Amniotic epithelial cell (primary cell): ENCODE data around the gene FNDC3B.

Source experiments
- DNase-seq: peaks from one replicate; pipeline ENCODE4 v3.0.0-alpha.2; 2010; ENCODE audit warnings: low read depth

FNDC3B gene

GRCh38 chr3:172054115-172054764 is 14.9 kb downstream of the FNDC3B start:
- DNase-seq: no peak

DNA sequence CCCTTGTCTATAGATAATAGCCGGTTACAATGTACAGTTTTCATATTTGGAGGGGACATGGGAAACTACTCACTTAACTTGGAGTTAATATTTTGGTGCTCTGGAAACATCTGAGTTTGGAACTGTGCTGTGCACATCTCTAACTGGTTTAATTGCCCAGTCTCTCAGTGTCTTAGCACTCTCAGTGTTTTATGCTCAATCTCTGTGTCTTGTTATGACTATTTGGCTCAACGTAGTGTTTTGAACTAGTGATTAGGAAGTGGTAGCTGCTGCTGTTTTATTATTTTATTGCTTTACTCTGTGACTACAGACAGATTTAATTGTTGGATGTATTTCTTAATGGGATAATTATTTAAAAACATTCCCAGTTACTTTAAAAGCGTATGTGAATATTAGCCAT is 17.0 kb downstream of the FNDC3B start:
- no peak for DNase-seq

DNA sequence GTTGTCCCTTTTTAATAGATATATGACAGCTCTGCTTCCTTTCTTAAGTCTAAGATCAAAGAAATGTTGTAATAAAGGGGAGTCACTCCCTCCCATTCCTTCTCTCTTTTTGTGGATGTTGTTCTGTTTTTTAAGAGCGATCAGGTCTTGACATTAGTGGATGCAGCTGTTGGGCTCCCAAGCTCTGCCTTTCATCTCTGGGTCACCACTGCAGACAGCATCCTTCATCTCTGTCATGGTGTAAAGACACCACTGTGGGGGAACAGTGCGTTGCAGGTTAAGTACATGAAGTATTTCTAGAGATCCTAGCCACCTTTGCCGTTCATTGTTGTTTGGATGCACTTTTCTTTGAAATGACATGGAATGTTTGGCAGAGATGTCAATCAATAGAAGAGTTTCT is 17.7 kb downstream of the FNDC3B start:
- no peak for DNase-seq

- no peak for DNase-seq
These were observed 18.4 kb downstream of the FNDC3B start for GRCh38 chr3:172057624-172058327.

DNA sequence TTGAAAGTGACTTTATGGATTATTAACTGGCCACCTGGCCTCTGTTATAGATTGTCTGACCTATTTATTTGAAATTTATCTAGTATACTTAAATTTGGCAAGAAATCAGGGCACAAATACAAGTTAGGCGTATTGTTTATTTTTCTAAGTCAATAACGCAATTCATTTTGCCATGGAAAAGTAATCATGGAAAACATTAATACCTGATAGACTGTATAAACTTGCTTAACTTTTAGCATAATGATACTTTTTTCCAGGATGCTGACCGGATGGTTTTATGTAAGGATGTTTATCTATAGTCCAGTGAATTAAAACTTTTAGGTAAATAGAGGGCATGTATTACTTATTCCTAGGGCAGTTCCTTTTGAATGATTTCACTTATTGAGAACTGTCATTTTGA is 20.2 kb downstream of the FNDC3B start:
- no peak for DNase-seq

DNA sequence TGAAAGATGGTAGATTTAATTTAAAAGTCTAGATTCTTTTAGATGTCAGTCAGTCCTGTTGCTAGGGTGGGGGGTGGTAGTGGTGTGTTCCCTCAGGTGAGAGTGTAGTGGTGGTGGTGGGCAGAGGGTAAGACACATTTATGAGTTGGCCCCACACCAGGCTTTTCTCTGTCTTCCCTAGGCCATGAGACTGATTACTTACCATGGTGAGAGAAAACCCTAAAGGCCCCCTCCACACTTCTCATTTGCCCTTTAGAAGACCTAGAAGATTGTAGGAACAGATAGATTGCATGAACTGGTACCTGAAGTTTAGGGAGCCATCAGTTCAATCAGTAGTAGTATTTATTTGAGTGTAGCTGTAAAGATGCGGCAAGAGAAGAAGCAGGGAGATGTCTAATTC is 20.9 kb downstream of the FNDC3B start:
- no peak for DNase-seq

DNA sequence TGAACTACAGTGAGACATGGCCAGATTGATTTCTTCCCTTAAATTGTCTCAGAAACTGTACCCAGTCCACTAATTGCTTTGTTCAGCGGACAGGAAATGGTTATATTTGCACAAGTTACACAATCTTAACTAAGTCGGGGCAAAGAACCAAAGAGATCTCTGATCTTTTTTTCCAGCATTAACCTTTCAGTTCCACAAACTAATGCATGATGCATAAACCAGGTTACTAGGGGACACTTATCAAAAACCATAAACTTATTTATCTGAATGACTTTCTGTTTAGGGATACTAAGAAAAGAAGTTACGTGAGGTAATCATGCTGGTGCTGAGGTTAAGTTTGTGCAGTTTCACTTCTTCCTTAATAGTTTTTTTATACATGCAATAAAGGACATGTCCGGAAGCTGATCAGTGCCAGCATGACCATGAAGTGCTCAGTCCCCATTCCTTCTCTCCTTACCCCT is 22.4 kb downstream of the FNDC3B start:
- DNase-seq: no peak

DNA sequence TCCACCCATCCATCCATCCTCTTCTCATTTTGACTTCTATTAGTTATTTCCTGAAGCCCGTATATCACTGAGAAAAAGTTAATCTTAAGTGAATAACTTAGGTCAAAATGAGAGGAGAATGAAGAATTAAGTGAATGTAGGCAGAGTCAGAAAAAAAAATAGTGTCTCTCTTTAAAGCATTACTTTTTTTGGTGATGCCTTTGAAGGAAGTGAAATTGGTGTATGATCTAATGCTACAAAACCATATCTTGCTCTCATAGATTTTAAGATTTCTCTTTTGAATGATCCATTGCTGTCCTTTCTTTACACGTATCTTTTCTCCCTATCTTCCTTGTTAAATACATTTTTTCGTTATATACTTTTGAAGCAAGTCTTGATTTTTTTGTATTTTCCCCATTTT is 23.4 kb downstream of the FNDC3B start:
- no peak for DNase-seq

DNA sequence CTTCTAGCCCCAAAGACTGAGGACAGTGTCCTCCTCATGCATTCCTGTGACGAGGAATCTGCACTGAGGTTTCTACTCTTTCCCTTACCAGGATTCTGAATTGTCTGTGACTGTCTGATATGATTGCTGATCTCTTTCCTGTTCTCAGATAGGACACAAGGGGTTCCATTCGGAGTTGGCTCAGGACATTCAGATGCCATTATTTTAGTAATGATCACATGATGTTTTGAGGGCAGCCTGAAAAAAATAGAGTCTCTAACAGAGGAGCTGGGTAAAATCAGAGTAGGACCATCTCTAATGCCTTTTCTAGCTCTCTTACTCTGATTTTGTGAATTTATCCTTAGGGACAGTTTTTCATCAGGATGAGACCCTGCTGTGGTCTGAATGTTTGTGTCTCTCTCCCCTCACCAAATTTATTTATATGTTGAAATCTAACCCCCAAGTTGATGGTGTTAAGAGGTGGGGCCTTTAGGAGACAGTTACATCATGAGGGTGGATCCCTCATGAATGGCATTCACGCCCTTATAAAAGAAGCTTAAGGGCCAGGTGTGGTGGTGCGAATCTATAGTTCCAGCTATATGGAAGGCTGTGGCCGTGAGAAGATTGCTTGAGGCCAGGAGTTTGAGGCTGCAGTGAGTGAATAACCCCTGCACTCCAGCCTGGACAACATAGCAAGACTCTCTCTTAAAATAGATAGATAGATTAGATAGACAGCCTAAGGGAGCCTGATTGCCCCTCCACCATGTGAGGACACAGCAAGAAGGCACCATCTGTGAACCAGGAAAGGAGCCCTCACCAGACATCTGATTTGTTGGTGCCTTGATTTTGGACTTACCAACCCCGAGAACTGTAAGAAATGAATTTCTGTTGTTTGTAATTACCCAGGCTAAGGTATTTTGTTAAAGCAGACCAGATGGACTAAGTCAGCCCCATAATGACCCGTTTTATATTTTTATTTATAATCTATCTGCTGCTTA is 24.4 kb downstream of the FNDC3B start:
- no peak for DNase-seq

GRCh38 chr3:172065527-172065926 is 26.1 kb downstream of the FNDC3B start:
- peak; percentile 51 for DNase-seq

GRCh38 chr3:172065967-172066762 is 26.8 kb downstream of the FNDC3B start:
- DNase-seq: peak; percentile 79

DNA sequence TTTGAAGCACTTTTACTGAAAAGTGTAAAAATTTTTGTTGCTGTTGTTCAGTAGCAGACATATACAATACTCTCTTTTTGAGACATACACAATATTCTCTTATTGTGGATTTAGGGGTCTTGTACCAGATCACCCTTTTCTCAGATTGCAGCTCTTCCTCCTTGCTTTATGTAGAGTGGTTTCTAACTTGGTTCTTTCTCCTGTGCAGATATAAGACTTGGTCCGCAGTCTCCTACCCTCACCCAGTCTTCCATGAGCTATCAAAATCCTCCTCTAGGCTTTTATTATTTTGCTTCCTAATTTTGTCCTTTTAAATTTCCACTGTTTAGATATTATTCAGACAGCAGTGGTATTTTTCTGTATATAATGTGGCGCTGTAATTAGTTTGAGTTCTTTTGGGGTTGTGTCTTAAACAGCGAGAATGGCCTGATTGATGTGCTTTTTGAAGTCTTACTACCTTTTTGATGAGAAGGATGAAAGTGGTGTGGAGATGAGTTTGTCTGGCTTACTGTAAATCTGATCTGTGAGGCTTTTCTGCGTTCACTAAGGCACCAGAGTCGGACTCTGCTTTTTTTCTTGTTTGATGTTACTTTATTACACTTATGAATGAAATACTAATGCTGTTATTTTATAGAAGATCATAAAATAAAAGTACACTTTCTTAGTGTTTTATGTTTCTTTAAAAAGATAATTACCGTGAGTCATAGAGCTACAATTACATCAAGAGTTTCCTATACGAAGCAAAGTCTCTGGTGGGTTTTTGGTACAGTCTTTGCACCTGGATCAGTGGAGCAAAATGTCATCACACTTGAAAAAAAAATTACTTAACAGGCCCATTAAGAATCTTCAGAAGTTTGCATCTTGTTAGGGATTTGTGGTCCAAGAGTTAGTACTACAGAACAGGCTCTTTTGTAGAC is 27.8 kb downstream of the FNDC3B start:
- no peak for DNase-seq

GRCh38 chr3:172067837-172068440 is 28.6 kb downstream of the FNDC3B start:
- no peak for DNase-seq

- DNase-seq: no peak
These were observed 29.6 kb downstream of the FNDC3B start for GRCh38 chr3:172068977-172069376.

DNA sequence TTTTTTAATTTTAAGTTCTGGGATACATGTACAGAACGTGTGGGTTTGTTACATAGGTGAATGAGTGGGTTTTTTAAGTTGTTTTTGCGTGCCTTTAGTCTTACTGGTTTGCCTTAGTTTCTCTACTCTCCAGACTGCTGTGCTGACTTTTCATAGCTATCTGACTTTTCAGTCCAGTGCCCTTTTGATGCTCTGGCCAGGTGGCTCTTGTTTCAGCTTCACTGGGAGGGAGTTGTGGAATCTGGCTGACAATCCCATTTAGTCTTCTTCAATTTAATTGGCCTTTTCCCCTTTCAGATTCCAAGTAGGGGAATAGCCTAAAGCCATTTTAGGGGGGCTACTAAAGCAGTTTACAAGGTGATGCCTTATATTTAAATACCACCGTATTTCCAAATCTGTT is 30.1 kb downstream of the FNDC3B start:
- no peak for DNase-seq

GRCh38 chr3:172070269-172070668 is 30.9 kb downstream of the FNDC3B start:
- DNase-seq: peak; percentile 65

GRCh38 chr3:172070802-172071201 is 31.4 kb downstream of the FNDC3B start:
- DNase-seq: no peak

GRCh38 chr3:172071780-172072330 is 32.5 kb downstream of the FNDC3B start:
- no peak for DNase-seq

DNA sequence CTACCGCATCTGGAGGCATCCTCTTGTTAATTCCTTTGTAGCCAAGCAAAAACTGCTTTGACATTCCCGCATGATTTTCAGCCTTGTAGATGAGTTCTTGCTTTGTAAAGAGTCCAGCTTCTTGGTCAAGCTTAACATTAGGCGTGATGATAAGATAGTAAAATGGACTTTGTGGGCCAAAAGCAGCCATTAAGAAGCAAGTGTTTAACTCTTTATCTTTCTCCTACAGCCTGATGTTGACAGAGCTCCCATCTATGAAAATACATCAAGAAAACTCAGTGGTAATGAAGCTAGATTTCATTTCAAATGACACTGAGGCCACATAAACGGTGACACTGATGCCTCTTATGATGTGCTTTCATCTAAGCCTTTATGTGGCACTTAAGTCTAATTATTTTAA is 33.2 kb downstream of the FNDC3B start:
- no peak for DNase-seq
